Right lobe of liver (tissue), 6 donors: ENCODE results near the gene KRT80. TPM values are rescaled to one million over a fixed set of nuclear protein-coding genes. Genes with fewer than 3 reads are reported as not detected.

Experiments
- ATAC-seq, 4 donors: fragments of 200-7000 bp; cut with Tn5 transposase; one replicate each; pipeline ENCODE4 v1.9.1; 2020; ENCODE audit warnings: mild to moderate bottlenecking in 4 of 4, moderate library complexity in 4 of 4
- DNase-seq, 3 donors: peaks; one replicate each; pipeline ENCODE4 v3.0.0-alpha.2; 2020
- H3K27ac ChIP-seq, 3 donors: fragments of 200-600 bp; one replicate each; pipeline ENCODE4 v1.8.0; 2022
- H3K27me3 ChIP-seq, 2 donors: fragments of 200-600 bp; one replicate each; pipeline ENCODE4 v1.8.0; 2022
- H3K36me3 ChIP-seq, 4 donors: fragments of 200-600 bp; sonication (generic) in 1 of 4; one replicate each; pipeline versions ENCODE4 v1.5.1 to v1.8.0; 2017 to 2022; ENCODE audit warnings: control low read depth in 1 of 4
- H3K4me1 ChIP-seq, 4 donors: fragments of 200-600 bp; sonication (generic) in 1 of 4; one replicate each; pipeline versions ENCODE4 v1.5.1 to v1.8.0; 2017 to 2022; ENCODE audit warnings: control low read depth in 1 of 4
- H3K4me3 ChIP-seq, 3 donors: fragments of 200-600 bp; one replicate each; pipeline ENCODE4 v1.8.0; 2022
- H3K9me3 ChIP-seq, 4 donors: fragments of 200-600 bp; sonication (generic) in 1 of 4; one replicate each; pipeline versions ENCODE4 v1.5.1 to v1.8.0; 2017 to 2022; ENCODE audit warnings: control low read depth in 1 of 4
- CTCF ChIP-seq, 4 donors: fragments of 200-600 bp in 3 of 4; fragments of 450-650 bp in 1 of 4; IDR thresholded peaks; one replicate each; pipeline versions ENCODE4 v1.5.1 to v1.8.0; 2016 to 2022; ENCODE audit warnings: antibody characterized with exemption in 4 of 4, mild to moderate bottlenecking in 2 of 4
- POLR2A ChIP-seq: fragments of 450-650 bp; IDR thresholded peaks from one replicate; pipeline ENCODE4 v1.6.1; 2017; ENCODE audit warnings: antibody characterized with exemption, mild to moderate bottlenecking
- WGBS: methylation state at CpG from one replicate; pipeline ENCODE4 v1.1.6; 2018; ENCODE audit warnings: low coverage, low lambda C conversion rate; ENCODE audit not compliant: insufficient coverage; ENCODE audit errors: missing lambda C conversion rate; 5-methylcytosine and 5-hydroxymethylcytosine counted together
- intact Hi-C, 2 donors: fragments of 100-400 bp; cut with DNase I; formaldehyde crosslinking; loops; one replicate each; pipeline versions ENCODE4 v1.11.2 to v1.14.1; 2022
- total RNA-seq, 6 experiments: library from RNA; depleted of rRNA in 2 of 6; stranded (reverse); fragments of >200 nt in 2 of 6; fragmentation: NEBNext Ultra II Directional in 3 of 6; extraction: Animal tissue kit (Norgen Biotek cat#: 25700) in 3 of 6; gene quantifications; one replicate each; pipeline versions ENCODE4 v1.1.0 to v1.2.4, GENCODE V29; 2016 to 2023
- donor health status: DM: no; HTN: yes; CAD: no.
- donor health status: DM: no; HTN: no; CAD: no.
- donor health status: DM: no; HTN: no; CAD: no.
- donor health status: DM: no; HTN: yes; CAD: no.
- donor health status: DM: no; HTN: yes; CAD: no.

KRT80 gene
- total RNA-seq, 6 experiments from 2014 or later: 0.09 to 0.51 (median 0.15) TPM

GRCh38 chr12:52216807-52217206 lies 25.0 kb upstream of the KRT80 start:
- WGBS: 0% methylated on average over 1 of the region's 1 CpG
- no peak for DNase-seq
- H3K4me3 ChIP-seq: no peak overlapping the region
- H3K9me3 ChIP-seq: no peaks in the 10 kb centered on the region
- TF ChIP-seq POLR2A: no peak
- TF ChIP-seq CTCF (IDR thresholded peaks at IDR 0.05): no peak
- ATAC-seq: no peak
- no peaks in the 10 kb centered on the region for H3K4me1 ChIP-seq
- intact Hi-C loops: no loop called here
- H3K27me3 ChIP-seq: no peaks in the 10 kb centered on the region
- H3K27ac ChIP-seq: no peak overlapping the region
- H3K36me3 ChIP-seq: no peaks in the 10 kb centered on the region

- no peak for TF ChIP-seq POLR2A
- TF ChIP-seq CTCF (IDR thresholded peaks at IDR 0.05): no peak
- Histone ChIP-seq H3K4me3 (no peak overlapping the region), H3K27ac (no peak overlapping the region), H3K36me3 (no peaks in the 10 kb centered on the region), H3K27me3 (no peaks in the 10 kb centered on the region), H3K4me1 (no peaks in the 10 kb centered on the region), H3K9me3 (no peaks in the 10 kb centered on the region)
- ATAC-seq: no peak
- intact Hi-C loops: no loop called here
- WGBS: 89% methylated on average over 1 of the region's 4 CpGs
- DNase-seq: no peak
Measured at GRCh38 chr12:52216100-52216499, 24.3 kb upstream of the KRT80 start.

- intact Hi-C loops: no loop called here
- Histone ChIP-seq H3K27ac (no peak overlapping the region), H3K27me3 (no peaks in the 10 kb centered on the region), H3K9me3 (no peaks in the 10 kb centered on the region), H3K4me3 (no peak overlapping the region), H3K36me3 (no peaks in the 10 kb centered on the region), H3K4me1 (no peaks in the 10 kb centered on the region)
- 30% methylated on average over 2 of the region's 7 CpGs for WGBS
- TF ChIP-seq CTCF (IDR thresholded peaks at IDR 0.05) (no peak), POLR2A (no peak)
- peak in 1 of 4 donors; percentile 37 for ATAC-seq
- DNase-seq: peak in 1 of 3 donors; percentile 37
Measured at GRCh38 chr12:52215587-52216031, 23.8 kb upstream of the KRT80 start.

GRCh38 chr12:52214421-52214802 lies 22.6 kb upstream of the KRT80 start:
- no peaks in the 10 kb centered on the region for H3K27me3 ChIP-seq
- no peaks in the 10 kb centered on the region for H3K9me3 ChIP-seq
- intact Hi-C loops: loop anchor here in 1 of 2 donors (5.0 kb wide), 1 partner anchor 47 kb away; no protein-coding TSS in a partner anchor
- no peak overlapping the region for H3K27ac ChIP-seq
- DNase-seq (peak in 2 of 3 donors; percentile 10 to 36), ATAC-seq (no peak)
- no peaks in the 10 kb centered on the region for H3K36me3 ChIP-seq
- TF ChIP-seq POLR2A (no peak), CTCF (IDR thresholded peaks at IDR 0.05) (no peak)
- no peaks in the 10 kb centered on the region for H3K4me1 ChIP-seq
- WGBS: 55% methylated on average over 2 of the region's 3 CpGs
- no peak overlapping the region for H3K4me3 ChIP-seq
